Measurements from ENCODE around the gene IL1RL1. TPM values are rescaled to one million over a fixed set of nuclear protein-coding genes. Genes with fewer than 3 reads are reported as not detected.
A peak's percentile ranks its signal among the peaks of the same experiment; 100 is the strongest.
"Not testable (repeated sequence)": the region's sequence is repeated elsewhere in the genome, so short reads cannot be mapped to it uniquely, and the experiment has no call there.

The IL1RL1 gene
- total and polyA plus RNA-seq, 2 donors (not counting 1 experiment from before 2014, with no cell fraction given): 0.02 to 0.50 TPM

DNA sequence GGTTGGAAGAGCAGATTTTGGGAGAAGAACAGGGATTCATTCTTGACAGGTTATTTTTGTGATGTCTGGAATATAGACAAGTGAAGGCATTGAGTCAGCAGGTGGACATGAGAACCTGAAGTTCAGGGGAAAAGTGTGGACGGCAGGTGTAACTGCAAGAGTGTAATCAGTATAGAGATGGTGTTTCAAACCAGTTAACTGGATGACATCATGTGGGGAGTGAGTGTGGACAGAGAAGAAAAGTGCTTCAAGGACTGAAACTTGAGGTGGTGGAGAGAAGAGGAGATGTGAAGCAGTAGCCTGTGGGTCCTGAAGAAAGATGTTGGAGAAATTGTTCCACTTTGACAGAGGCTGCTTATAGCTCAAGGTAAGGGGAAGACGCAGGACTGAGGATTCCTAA, 7.1 kb downstream of the IL1RL1 start:
- TF ChIP-seq, protein P1, sequence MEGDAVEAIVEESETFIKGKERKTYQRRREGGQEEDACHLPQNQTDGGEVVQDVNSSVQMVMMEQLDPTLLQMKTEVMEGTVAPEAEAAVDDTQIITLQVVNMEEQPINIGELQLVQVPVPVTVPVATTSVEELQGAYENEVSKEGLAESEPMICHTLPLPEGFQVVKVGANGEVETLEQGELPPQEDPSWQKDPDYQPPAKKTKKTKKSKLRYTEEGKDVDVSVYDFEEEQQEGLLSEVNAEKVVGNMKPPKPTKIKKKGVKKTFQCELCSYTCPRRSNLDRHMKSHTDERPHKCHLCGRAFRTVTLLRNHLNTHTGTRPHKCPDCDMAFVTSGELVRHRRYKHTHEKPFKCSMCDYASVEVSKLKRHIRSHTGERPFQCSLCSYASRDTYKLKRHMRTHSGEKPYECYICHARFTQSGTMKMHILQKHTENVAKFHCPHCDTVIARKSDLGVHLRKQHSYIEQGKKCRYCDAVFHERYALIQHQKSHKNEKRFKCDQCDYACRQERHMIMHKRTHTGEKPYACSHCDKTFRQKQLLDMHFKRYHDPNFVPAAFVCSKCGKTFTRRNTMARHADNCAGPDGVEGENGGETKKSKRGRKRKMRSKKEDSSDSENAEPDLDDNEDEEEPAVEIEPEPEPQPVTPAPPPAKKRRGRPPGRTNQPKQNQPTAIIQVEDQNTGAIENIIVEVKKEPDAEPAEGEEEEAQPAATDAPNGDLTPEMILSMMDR (conservative IDR thresholded peaks at IDR 0.05 in 1 of 2, IDR thresholded peaks at IDR 0.05 in 1 of 2; ENCODE audit: low read depth in 1 of 2, low read length in 2 of 2): no peak
- no peak for TF ChIP-seq EZH2 (IDR thresholded peaks at IDR 0.05; ENCODE audit: low read length, missing control alignments)
- Histone ChIP-seq H2AFZ (ENCODE audit: low read length) (no peak overlapping the region), H3K4me2 (ENCODE audit: extremely low read depth, insufficient read depth, low read length) (no peak overlapping the region), H3K36me3 (ENCODE audit: control insufficient read depth, insufficient read depth, low read length) (no peaks in the 10 kb centered on the region), H3K9ac (ENCODE audit: insufficient read depth, low read length) (no peak overlapping the region), H3K79me2 (ENCODE audit: control insufficient read depth, insufficient read depth, low read length) (no peaks in the 10 kb centered on the region), H4K20me1 (ENCODE audit: control insufficient read depth, extremely low read depth, insufficient read depth, low read length) (no peaks in the 10 kb centered on the region), H3K4me3 (replicated peaks in 1 of 4; ENCODE audit: control extremely low read depth in 1 of 4, insufficient read depth in 1 of 4, low read depth in 3 of 4, low read length in 4 of 4) (no peak overlapping the region), H3K9me3 (ENCODE audit: control insufficient read depth, insufficient read depth, low read depth, low read length) (no peaks in the 10 kb centered on the region), H3K27ac (ENCODE audit: insufficient read depth, low read length) (no peak overlapping the region), H3K4me1 (ENCODE audit: control insufficient read depth, extremely low read depth, insufficient read depth, low read length) (no peaks in the 10 kb centered on the region), H3K27me3 (ENCODE audit: control insufficient read depth, insufficient read depth, low read length) (no peaks in the 10 kb centered on the region)
- no peak for DNase-seq (ENCODE audit: low read depth in 2 of 2)

DNA sequence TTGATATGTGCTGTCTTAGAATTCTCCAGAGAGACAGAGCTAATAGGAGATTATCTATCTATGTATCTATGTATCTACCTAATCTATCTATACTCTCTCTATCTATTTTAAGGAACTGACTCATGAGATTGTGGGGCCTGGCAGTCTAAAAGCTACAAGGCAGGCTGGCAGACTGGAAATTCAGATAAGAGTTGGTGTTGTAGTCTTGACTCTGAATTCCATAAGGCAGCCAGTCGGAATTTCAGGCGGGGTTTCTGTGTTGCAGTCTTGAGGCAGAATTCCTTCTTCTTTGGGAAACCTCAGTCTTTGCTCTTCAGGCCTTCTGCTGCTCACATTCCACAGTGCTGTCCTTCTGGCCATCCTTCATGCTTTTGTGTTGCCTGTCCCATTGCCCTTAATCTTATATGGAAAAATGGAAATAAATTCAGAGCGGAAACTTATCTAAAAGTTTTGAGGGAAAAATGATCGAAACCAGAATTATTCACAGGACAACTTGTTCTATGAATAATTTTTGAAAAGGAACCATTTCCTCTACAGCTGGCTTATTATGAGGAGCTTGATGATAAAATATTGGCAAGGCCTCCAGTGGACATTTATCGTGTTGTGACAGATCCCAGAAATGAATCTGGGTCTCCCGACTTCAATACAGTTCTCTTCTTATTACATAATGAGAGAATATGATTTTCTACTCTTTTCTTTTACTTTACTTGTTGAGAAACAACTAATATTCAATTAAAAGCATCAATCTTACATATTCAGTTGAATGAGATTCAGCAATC, 10.8 kb downstream of the IL1RL1 start:
- no peak overlapping the region for H3K4me2 ChIP-seq (ENCODE audit: extremely low read depth, insufficient read depth, low read length)
- H3K9me3 ChIP-seq (ENCODE audit: control insufficient read depth, insufficient read depth, low read depth, low read length): no peaks in the 10 kb centered on the region
- TF ChIP-seq, protein P1 (conservative IDR thresholded peaks at IDR 0.05 in 1 of 2, IDR thresholded peaks at IDR 0.05 in 1 of 2; ENCODE audit: low read depth in 1 of 2, low read length in 2 of 2): no peak
- TF ChIP-seq EZH2 (IDR thresholded peaks at IDR 0.05; ENCODE audit: low read length, missing control alignments): no peak
- H3K36me3 ChIP-seq (ENCODE audit: control insufficient read depth, insufficient read depth, low read length): no peaks in the 10 kb centered on the region
- no peak overlapping the region for H3K4me3 ChIP-seq (replicated peaks in 1 of 4; ENCODE audit: control extremely low read depth in 1 of 4, insufficient read depth in 1 of 4, low read depth in 3 of 4, low read length in 4 of 4)
- no peak overlapping the region for H3K27ac ChIP-seq (ENCODE audit: insufficient read depth, low read length)
- no peaks in the 10 kb centered on the region for H3K79me2 ChIP-seq (ENCODE audit: control insufficient read depth, insufficient read depth, low read length)
- no peaks in the 10 kb centered on the region for H3K4me1 ChIP-seq (ENCODE audit: control insufficient read depth, extremely low read depth, insufficient read depth, low read length)
- no peaks in the 10 kb centered on the region for H3K27me3 ChIP-seq (ENCODE audit: control insufficient read depth, insufficient read depth, low read length)
- H3K9ac ChIP-seq (ENCODE audit: insufficient read depth, low read length): no peak overlapping the region
- H4K20me1 ChIP-seq (ENCODE audit: control insufficient read depth, extremely low read depth, insufficient read depth, low read length): no peaks in the 10 kb centered on the region
- DNase-seq (ENCODE audit: low read depth in 2 of 2): peak in 1 of 2 donors; percentile 52
- H2AFZ ChIP-seq (ENCODE audit: low read length): no peak overlapping the region

DNA sequence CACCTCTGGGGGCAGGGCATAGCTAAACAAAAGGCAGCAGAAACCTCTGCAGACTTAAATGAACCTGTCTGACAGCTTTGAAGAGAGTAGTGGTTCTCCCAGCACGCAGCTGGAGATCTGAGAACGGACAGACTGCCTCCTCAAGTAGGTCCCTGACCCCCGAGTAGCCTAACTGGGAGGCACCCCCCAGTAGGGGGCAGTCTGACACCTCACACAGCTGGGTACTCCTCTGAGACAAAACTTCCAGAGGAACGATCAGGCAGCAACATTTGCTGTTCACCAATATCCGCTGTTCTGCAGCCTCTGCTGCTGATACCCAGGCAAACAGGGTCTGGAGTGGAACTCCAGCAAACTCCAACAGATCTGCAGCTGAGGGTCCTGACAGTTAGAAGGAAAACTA, 13.6 kb downstream of the IL1RL1 start:
- H3K27ac ChIP-seq (ENCODE audit: insufficient read depth, low read length); H3K36me3 ChIP-seq (ENCODE audit: control insufficient read depth, insufficient read depth, low read length); H3K4me2 ChIP-seq (ENCODE audit: extremely low read depth, insufficient read depth, low read length); H3K9ac ChIP-seq (ENCODE audit: insufficient read depth, low read length); H3K79me2 ChIP-seq (ENCODE audit: control insufficient read depth, insufficient read depth, low read length); H3K4me1 ChIP-seq (ENCODE audit: control insufficient read depth, extremely low read depth, insufficient read depth, low read length); H2AFZ ChIP-seq (ENCODE audit: low read length); H3K9me3 ChIP-seq (ENCODE audit: control insufficient read depth, insufficient read depth, low read depth, low read length); H3K27me3 ChIP-seq (ENCODE audit: control insufficient read depth, insufficient read depth, low read length); H4K20me1 ChIP-seq (ENCODE audit: control insufficient read depth, extremely low read depth, insufficient read depth, low read length); H3K4me3 ChIP-seq (replicated peaks in 1 of 4; ENCODE audit: control extremely low read depth in 1 of 4, insufficient read depth in 1 of 4, low read depth in 3 of 4, low read length in 4 of 4); DNase-seq (ENCODE audit: low read depth in 2 of 2): not testable (repeated sequence)

Measured in fibroblast of lung (primary cell).